Coronary artery (tissue), 2 donors: ENCODE data around the gene TNRC6B.

Source experiments
- DNase-seq: peaks from one replicate; pipeline ENCODE4 v3.0.0-alpha.2; 2017; ENCODE audit warnings: low spot score
- H3K27ac ChIP-seq, 2 donors: fragments of 200-600 bp; sonication (generic); one replicate each; pipeline ENCODE4 v1.5.1; 2016 to 2019
- H3K4me3 ChIP-seq: fragments of 200-600 bp; sonication (generic); 2 replicates; pipeline ENCODE4 v1.5.1; 2016; ENCODE audit warnings: mild to moderate bottlenecking, moderate library complexity
- CTCF ChIP-seq: fragments of 200-600 bp; sonication (generic); IDR thresholded peaks from one replicate; pipeline ENCODE4 v1.5.1; 2019; ENCODE audit warnings: antibody characterized with exemption

The TNRC6B gene

GRCh38 chr22:40265783-40266182 is 88.1 kb downstream of the TNRC6B start:
- Histone ChIP-seq H3K4me3 (no peak overlapping the region), H3K27ac (no peak overlapping the region)
- TF ChIP-seq CTCF, result no peak
- no peak for DNase-seq

GRCh38 chr22:40270031-40270430 is 92.3 kb downstream of the TNRC6B start:
- no peak for TF ChIP-seq CTCF

DNA sequence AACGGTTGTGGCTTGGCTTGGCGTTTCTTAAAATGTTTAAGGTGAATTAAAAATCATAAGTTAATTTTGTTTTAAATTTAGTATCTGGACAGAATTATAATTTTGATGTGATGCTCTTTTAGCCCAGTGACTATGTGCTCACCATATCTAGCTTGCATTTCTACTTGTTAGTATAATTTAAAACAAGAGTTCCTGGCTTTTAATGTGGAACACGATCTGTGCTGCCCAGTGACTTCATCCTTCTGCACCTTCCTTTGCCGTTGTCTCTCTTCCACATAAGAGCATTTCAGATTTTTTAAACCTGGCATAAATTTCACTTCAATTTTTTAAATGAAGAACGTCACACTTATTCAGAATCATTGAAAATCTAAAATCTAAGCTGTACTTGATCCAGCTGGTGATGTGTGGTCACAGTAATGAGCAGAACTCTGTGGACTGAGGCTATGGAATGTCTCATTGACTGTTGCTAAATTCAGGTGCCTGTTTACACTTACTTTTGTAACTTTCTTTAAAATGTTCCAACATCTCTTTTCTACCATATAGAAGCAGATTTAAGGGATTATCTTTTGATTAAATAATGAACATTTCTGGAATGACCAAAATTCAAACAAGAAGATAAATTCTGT is 93.1 kb downstream of the TNRC6B start:
- no peak for DNase-seq
- H3K27ac ChIP-seq, result no peak overlapping the region
- TF ChIP-seq CTCF, result no peak
- H3K4me3 ChIP-seq, result no peak overlapping the region

More at GRCh38 chr22:40270031-40270430, 92.3 kb downstream of the TNRC6B start:
- DNase-seq, result no peak
- no peak overlapping the region for H3K4me3 ChIP-seq
- H3K27ac ChIP-seq, result no peak overlapping the region

DNA sequence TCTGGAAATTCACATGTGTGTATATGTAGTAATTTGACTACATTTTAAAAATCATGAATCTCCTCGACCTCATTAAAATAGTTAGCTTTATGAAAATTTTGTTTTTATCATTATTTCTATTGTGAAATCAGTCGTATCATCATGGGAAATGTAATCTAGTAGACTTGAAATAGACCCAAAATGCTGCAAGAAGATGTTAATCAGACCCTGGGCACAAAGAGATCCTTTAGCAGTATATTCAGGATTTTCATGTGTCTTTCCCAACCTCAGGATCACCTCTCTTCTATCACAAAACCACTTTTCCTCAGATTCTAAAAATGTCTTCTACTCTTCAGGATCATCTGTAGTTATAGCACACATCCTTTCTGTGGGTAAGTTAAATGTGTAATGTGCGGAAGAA is 93.7 kb downstream of the TNRC6B start:
- H3K4me3 ChIP-seq, result no peak overlapping the region
- no peak for DNase-seq
- no peak for TF ChIP-seq CTCF
- no peak overlapping the region for H3K27ac ChIP-seq

DNA sequence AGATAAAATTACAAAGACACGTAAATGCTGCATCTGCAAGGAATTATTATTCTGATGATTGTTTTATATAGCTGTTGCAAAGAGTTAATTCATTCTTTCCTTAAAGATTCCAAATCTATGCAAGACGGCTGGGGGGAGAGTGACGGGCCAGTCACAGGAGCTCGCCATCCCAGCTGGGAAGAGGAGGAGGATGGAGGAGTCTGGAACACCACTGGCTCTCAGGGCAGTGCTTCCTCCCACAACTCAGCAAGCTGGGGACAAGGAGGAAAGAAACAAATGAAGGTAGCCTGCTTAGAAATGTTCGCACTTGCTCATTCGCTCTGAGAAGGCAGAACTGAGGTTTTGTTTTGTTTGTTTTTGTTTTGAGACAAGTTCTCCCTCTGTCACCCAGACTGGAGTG is 95.6 kb downstream of the TNRC6B start:
- DNase-seq, result no peak
- peak overlapping the region in 1 of 2 donors; percentile 9 for H3K27ac ChIP-seq

DNA sequence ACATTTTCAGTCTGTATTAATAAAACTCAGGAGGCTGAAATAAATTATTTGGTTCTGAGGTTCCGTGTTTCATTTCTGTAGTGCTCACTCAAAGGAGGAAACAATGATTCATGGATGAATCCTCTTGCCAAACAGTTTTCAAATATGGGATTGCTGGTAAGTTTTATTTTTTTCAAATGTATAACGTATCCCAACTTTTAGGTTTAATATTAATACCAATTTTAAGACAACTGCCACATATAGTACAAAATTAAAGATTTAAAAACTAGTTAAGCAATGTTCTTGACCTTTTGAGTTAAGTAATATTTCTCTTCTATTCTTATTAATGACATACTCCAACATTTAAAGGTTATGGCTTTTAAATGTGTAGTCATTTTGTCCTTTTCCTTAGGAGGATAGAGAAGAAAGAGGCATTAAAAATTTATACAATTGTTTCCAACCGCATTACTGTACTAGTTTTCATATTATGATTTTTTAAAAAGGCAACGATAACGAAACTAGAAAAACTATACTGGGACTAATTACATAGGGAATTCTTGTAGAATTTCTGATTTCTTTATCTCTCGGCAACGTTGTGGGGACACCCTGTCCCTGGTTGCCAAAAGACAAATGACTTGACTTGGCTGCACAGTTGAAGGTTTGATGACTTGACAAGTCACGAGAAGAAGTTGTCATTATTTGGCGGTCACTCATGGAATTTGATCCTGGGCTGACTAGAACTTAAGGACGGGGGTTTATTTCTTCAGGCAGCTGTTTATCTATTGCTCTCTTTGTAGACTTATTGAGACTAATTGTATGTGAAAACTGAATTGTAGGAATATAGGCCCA is 99.5 kb downstream of the TNRC6B start:
- DNase-seq, result no peak
- Histone ChIP-seq H3K4me3 (peak overlapping the region; percentile 64), H3K27ac (peak overlapping the region; percentile 79 to 87)
- TF ChIP-seq CTCF, result no peak

More for the DNA sequence above, 95.6 kb downstream of the TNRC6B start:
- H3K4me3 ChIP-seq, result no peak overlapping the region
- no peak for TF ChIP-seq CTCF

GRCh38 chr22:40279017-40279416 is 101.3 kb downstream of the TNRC6B start:
- Histone ChIP-seq H3K4me3 (no peak overlapping the region), H3K27ac (no peak overlapping the region)
- TF ChIP-seq CTCF, result no peak
- no peak for DNase-seq
